K562 (cell line): ENCODE data around the gene RAB3GAP2. TPM values are rescaled to one million over a fixed set of nuclear protein-coding genes. Genes with fewer than 3 reads are reported as not detected.

Experiments
- ATAC-seq: fragments of 200-7000 bp; cut with Tn5 transposase; 3 replicates; pipeline ENCODE4 v1.9.1; 2020; ENCODE audit warnings: moderate library complexity
- BruUV-seq: library from RNA; stranded (reverse); fragments of 400-500 nt; replicated peaks from 2 replicates; lab custom pipeline; 2021; lab: Mats Ljungman, UMichigan
- CTCF ChIA-PET: fragments of 300-600 bp; formaldehyde crosslinking; extraction: SDS; loops from one replicate; lab custom pipeline; 2021; ENCODE audit warnings: low intra/inter-chr PET ratio; lab: Yijun Ruan, JAX
- POLR2A ChIA-PET: fragments of 300-600, 350-650 bp; sonication (Branson Sonifier 250); formaldehyde crosslinking; extraction: SDS; loops from one replicate; lab custom pipeline; 2021; ENCODE audit warnings: antibody characterized with exemption, inconsistent platforms; lab: Yijun Ruan, JAX
- DNase-seq, 4 experiments: peaks; one replicate each; pipeline versions ENCODE4 v3.0.0 to v3.0.0-alpha.2; 2011 to 2018; ENCODE audit warnings: low spot score in 3 of 4, mixed read lengths in 3 of 4; ENCODE audit errors: extremely low read depth in 1 of 4
- FAIRE-seq: peaks from 2 replicates; lab custom pipeline; 2011; peaks lifted over from hg19 to GRCh38; lab: Jason Lieb, UNC
- H2AFZ ChIP-seq: 2 replicates; pipeline ENCODE4 v1.6.0; 2011; ENCODE audit warnings: low read depth, low read length, control low read depth, inconsistent platforms
- H3K27ac ChIP-seq: fragments of 200-600 bp; 3 replicates; pipeline ENCODE4 v1.8.0; 2011; ENCODE audit warnings: low read depth, mild to moderate bottlenecking, control low read depth, inconsistent platforms, low read length, moderate library complexity, mixed read lengths; ENCODE audit errors: extremely low read depth
- H3K27me3 ChIP-seq, 2 experiments: fragments of 300-600 bp in 1 of 2; 2 replicates in 1 of 2; 3 replicates in 1 of 2; pipeline versions ENCODE4 v1.6.0 to v1.8.0; 2011; ENCODE audit warnings: inconsistent platforms in 2 of 2, low read length in 2 of 2, mild to moderate bottlenecking in 1 of 2, mixed read lengths in 1 of 2, moderate library complexity in 1 of 2; ENCODE audit not compliant: control insufficient read depth in 2 of 2, insufficient read depth in 2 of 2
- H3K36me3 ChIP-seq: fragments of 300-600 bp; 3 replicates; pipeline ENCODE4 v1.8.0; 2011; ENCODE audit warnings: mild to moderate bottlenecking, low read length, inconsistent platforms; ENCODE audit not compliant: control insufficient read depth, insufficient read depth
- H3K4me1 ChIP-seq, 2 experiments: fragments of 200-600 bp in 1 of 2; replicated peaks in 1 of 2; 2 replicates in 1 of 2; 3 replicates in 1 of 2; pipeline versions ENCODE4 v1.5.1 to v1.8.0; 2011; ENCODE audit warnings: inconsistent platforms in 2 of 2, low read length in 2 of 2, mild to moderate bottlenecking in 1 of 2, mixed read lengths in 1 of 2, moderate library complexity in 1 of 2; ENCODE audit not compliant: control insufficient read depth in 2 of 2, insufficient read depth in 2 of 2
- H3K4me2 ChIP-seq: 2 replicates; pipeline ENCODE4 v1.6.1; 2011; ENCODE audit warnings: low read length, control low read depth, inconsistent platforms, mixed read lengths; ENCODE audit not compliant: insufficient read depth
- H3K4me3 ChIP-seq: fragments of 200-600 bp; sonication (generic), shearing (Covaris generic); 2 replicates; pipeline ENCODE4 v1.5.1; 2016; ENCODE audit warnings: control low read depth, inconsistent platforms
- H3K79me2 ChIP-seq: fragments of 200-600 bp; 3 replicates; pipeline ENCODE4 v1.8.0; 2011; ENCODE audit warnings: low read length, inconsistent platforms; ENCODE audit not compliant: control insufficient read depth, insufficient read depth
- H3K9ac ChIP-seq, 2 experiments: 2 replicates each; pipeline versions ENCODE4 v1.6.0 to v1.6.1; 2011; ENCODE audit warnings: low read depth in 2 of 2, low read length in 2 of 2, control low read depth in 1 of 2, inconsistent platforms in 1 of 2, mild to moderate bottlenecking in 1 of 2, mixed read lengths in 1 of 2; ENCODE audit not compliant: insufficient read depth in 1 of 2
- H3K9me1 ChIP-seq: one replicate; pipeline ENCODE4 v1.6.0; 2011; ENCODE audit warnings: inconsistent platforms, mild to moderate bottlenecking, low read length, moderate library complexity; ENCODE audit not compliant: control insufficient read depth, insufficient read depth
- H3K9me3 ChIP-seq: replicated peaks from 2 replicates; pipeline ENCODE4 v1.5.1; 2011; ENCODE audit warnings: low read depth, low read length, inconsistent platforms; ENCODE audit not compliant: control insufficient read depth, insufficient read depth
- H4K20me1 ChIP-seq: replicated peaks from 2 replicates; pipeline ENCODE4 v1.6.1; 2011; ENCODE audit warnings: low read length, inconsistent platforms, mixed read lengths; ENCODE audit not compliant: control insufficient read depth, insufficient read depth
- EGR1 ChIP-seq: fragments of 450-650 bp; conservative IDR thresholded peaks from 2 replicates; pipeline ENCODE4 v1.6.1; 2017; ENCODE audit warnings: mild to moderate bottlenecking
- GABPB2 ChIP-seq: fragments of 250-450 bp; sonication (Bioruptor Pico); conservative IDR thresholded peaks from 2 replicates; pipeline ENCODE4 v1.5.1; 2021; ENCODE audit warnings: mild to moderate bottlenecking
- GTF2E2 ChIP-seq: fragments of 200-800 bp; sonication (Bioruptor generic); IDR thresholded peaks from 2 replicates; pipeline ENCODE4 v1.6.1; 2016; ENCODE audit warnings: missing genetic modification characterization, missing compliant biosample characterization
- IRF9 ChIP-seq: fragments of 450-650 bp; IDR thresholded peaks from 2 replicates; pipeline ENCODE4 v1.6.1; 2016; ENCODE audit warnings: missing biosample characterization, missing genetic modification characterization
- POLR2AphosphoS2 ChIP-seq: IDR thresholded peaks from 2 replicates; pipeline ENCODE4 v1.6.1; 2012; ENCODE audit warnings: low read length, improper control_type of control experiment
- SAFB ChIP-seq: fragments of 200-400 bp; formaldehyde crosslinking; IDR thresholded peaks from 2 replicates; pipeline ENCODE4 v1.6.1; 2017; ENCODE audit warnings: low read depth, low read length, borderline replicate concordance
- ZBTB12 ChIP-seq: fragments of 250-450 bp; sonication (Bioruptor Pico); IDR thresholded peaks from 2 replicates; pipeline ENCODE4 v1.4.0; 2020
- ZBTB7A ChIP-seq: IDR thresholded peaks from 2 replicates; pipeline ENCODE4 v1.6.1; 2011; ENCODE audit warnings: low read depth, mild to moderate bottlenecking, low read length, moderate library complexity, borderline replicate concordance; ENCODE audit not compliant: control insufficient read depth
- ZNF79 ChIP-seq: fragments of 250-450 bp; sonication (Bioruptor Pico); IDR thresholded peaks from 2 replicates; pipeline ENCODE4 v1.4.0; 2020; ENCODE audit warnings: low read depth, mild to moderate bottlenecking, moderate library complexity
- WGBS: fragments of 100-300 bp; shearing (Covaris generic); methylation state at CpG from one replicate; pipeline ENCODE4 v1.1.6; 2016; ENCODE audit warnings: low coverage, mixed read lengths; ENCODE audit not compliant: insufficient coverage; ENCODE audit errors: missing lambda C conversion rate; 5-methylcytosine and 5-hydroxymethylcytosine counted together
- in situ Hi-C: fragments of 300-500 bp; cut with MboI; formaldehyde crosslinking; loops from 4 replicates; pipeline ENCODE4 v1.15.0; 2018; ENCODE audit warnings: inconsistent platforms, mixed read lengths
- intact Hi-C: fragments of 100-400 bp; cut with micrococcal nuclease; formaldehyde crosslinking; loops from 2 replicates; pipeline ENCODE4 v1.14.2; 2022
- polyA plus RNA-seq, 8 experiments: library from polyadenylated mRNA; depleted of rRNA in 4 of 8; stranded (reverse) in 5 of 8; unstranded in 3 of 8; fragments of >200 nt; fragmentation: Nextera tagmentation in 2 of 8; fragmentation: Illumina TruSeq in 1 of 8; extraction: Ambion mirVana in 2 of 8; extraction: Trizol in 1 of 8; gene quantifications; 2 replicates each; pipeline versions ENCODE4 v1.2.1 to v1.2.3, GENCODE V29; 2011 to 2014; ENCODE audit warnings: inconsistent platforms in 1 of 8, missing spikeins in 1 of 8
- total RNA-seq, 7 experiments: library from RNA; depleted of rRNA in 6 of 7; stranded (reverse); fragments of >200 nt in 6 of 7; fragmentation: Illumina TruSeq in 2 of 7; extraction: Trizol in 2 of 7; gene quantifications; 2 replicates each; pipeline versions ENCODE4 v1.2.1 to v1.2.3, GENCODE V29; 2011 to 2021; ENCODE audit warnings: low replicate concordance in 1 of 7

RAB3GAP2 gene
- total and polyA plus RNA-seq, 9 of the 15 experiments (the other 6 are each of a cell fraction or from before 2014, with no cell fraction given), result 14.1 to 69.1 (median 32.2) TPM

- BruUV-seq, result no TSS peak
- Histone ChIP-seq H3K9me1 (no peaks in the 10 kb centered on the region), H3K27me3 (no peaks in the 10 kb centered on the region), H3K36me3 (peaks cover 84% of the 10 kb centered on the region), H3K4me1 (no peaks in the 10 kb centered on the region), H2AFZ (no peak overlapping the region), H3K79me2 (no peaks in the 10 kb centered on the region), H3K9me3 (no peaks in the 10 kb centered on the region), H3K27ac (no peak overlapping the region), H3K4me3 (no peak overlapping the region), H4K20me1 (no peaks in the 10 kb centered on the region), H3K4me2 (no peak overlapping the region), H3K9ac (no peak overlapping the region)
- intact Hi-C loops, result no loop called here
- in situ Hi-C loops, result no loop called here
- no peak for TF ChIP-seq ZNF79 (CRISPR knock-in tag)
- TF ChIP-seq ZBTB12 (CRISPR knock-in tag), result no peak
- TF ChIP-seq EGR1, result no peak
- 96% methylated on average over 3 of the region's 3 CpGs for WGBS
- ATAC-seq, result no peak
- CTCF ChIA-PET, result no interaction called here
- POLR2A ChIA-PET, result interaction anchor here (0.9 to 2.4 kb wide), 2 partner anchors 9 to 11 kb away, joined by 3 to 6 read pairs; no protein-coding TSS in a partner anchor
- DNase-seq, result no peak
- FAIRE-seq, result no peak
These were observed 120.8 kb downstream of the RAB3GAP2 start for GRCh38 chr1:220151454-220151853.

DNA sequence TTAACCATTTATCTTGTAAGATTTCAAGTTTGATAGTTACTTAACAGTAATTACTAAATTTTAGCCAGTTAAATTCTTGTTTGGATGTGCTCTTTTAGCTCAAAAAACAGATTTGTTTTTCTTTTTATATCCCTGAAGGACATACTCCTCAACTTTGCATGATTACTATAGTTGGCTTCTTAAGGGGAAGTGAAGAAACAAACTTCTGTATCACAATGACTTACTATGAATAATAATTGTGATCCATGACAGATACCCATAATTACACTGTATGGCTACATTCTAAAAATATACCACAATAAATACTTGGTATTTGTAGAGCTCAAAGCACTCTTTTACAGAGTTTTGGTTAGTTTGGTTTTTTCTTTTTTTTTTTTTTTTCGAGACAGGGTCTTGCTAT is 122.5 kb downstream of the RAB3GAP2 start:
- H3K79me2 ChIP-seq, result no peaks in the 10 kb centered on the region
- no peak overlapping the region for H3K4me3 ChIP-seq
- POLR2A ChIA-PET, result interaction anchor here (1.0 kb wide), 2 partner anchors 10 to 24 kb away, joined by 3 read pairs; no protein-coding TSS in a partner anchor
- DNase-seq (no peak), ATAC-seq (no peak), FAIRE-seq (no peak)
- in situ Hi-C loops, result no loop called here
- CTCF ChIA-PET, result no interaction called here
- no peak overlapping the region for H3K27ac ChIP-seq
- H4K20me1 ChIP-seq, result no peaks in the 10 kb centered on the region
- TF ChIP-seq IRF9 (tag), result no peak
- no peak for TF ChIP-seq SAFB
- TF ChIP-seq POLR2AphosphoS2, result no peak
- TF ChIP-seq GTF2E2 (tag), result no peak
- TF ChIP-seq GABPB2 (CRISPR knock-in tag), result no peak
- no peak for TF ChIP-seq ZBTB7A
- H3K9me3 ChIP-seq, result no peaks in the 10 kb centered on the region
- no peaks in the 10 kb centered on the region for H3K9me1 ChIP-seq
- intact Hi-C loops, result no loop called here
- H2AFZ ChIP-seq, result no peak overlapping the region
- WGBS, result no CpG with 5 or more reads among the region's 1 CpG
- H3K4me2 ChIP-seq, result no peak overlapping the region
- no peak overlapping the region for H3K9ac ChIP-seq
- H3K36me3 ChIP-seq, result peaks cover 83% of the 10 kb centered on the region
- H3K4me1 ChIP-seq, result no peaks in the 10 kb centered on the region
- no TSS peak for BruUV-seq
- H3K27me3 ChIP-seq, result no peaks in the 10 kb centered on the region
